GOT3 (cell line): ENCODE measurements around the gene SYNPO2.
"Not testable (repeated sequence)": the region's sequence is repeated elsewhere in the genome, so short reads cannot be mapped to it uniquely, and the experiment has no call there.

ENCODE experiments used
- DNase-seq: peaks from one replicate; lab custom pipeline; 2025; ENCODE audit warnings: mixed read lengths; lab: John Stamatoyannopoulos, UW

Gene SYNPO2

GRCh38 chr4:118976193-118976560, 87.5 kb downstream of the SYNPO2 start:
- DNase-seq = not testable (repeated sequence)

- DNase-seq = not testable (repeated sequence)
Measured at GRCh38 chr4:118977100-118977499, 88.4 kb downstream of the SYNPO2 start.

GRCh38 chr4:118979712-118980111, 91.1 kb downstream of the SYNPO2 start:
- DNase-seq = no peak

GRCh38 chr4:118981171-118981838, 92.7 kb downstream of the SYNPO2 start:
- no peak for DNase-seq

GRCh38 chr4:118981839-118982381, 93.3 kb downstream of the SYNPO2 start:
- no peak for DNase-seq

- DNase-seq = no peak
Measured at GRCh38 chr4:118983293-118983692, 94.6 kb downstream of the SYNPO2 start.

GRCh38 chr4:118983831-118984230, 95.2 kb downstream of the SYNPO2 start:
- no peak for DNase-seq

GRCh38 chr4:118985170-118986000, 96.7 kb downstream of the SYNPO2 start:
- no peak for DNase-seq

- DNase-seq = no peak
Measured at GRCh38 chr4:118987959-118988634, 99.4 kb downstream of the SYNPO2 start.

- DNase-seq = no peak
Measured at GRCh38 chr4:118988635-118988972, 100.0 kb downstream of the SYNPO2 start.

- no peak for DNase-seq
Measured at GRCh38 chr4:118989098-118990080, 100.7 kb downstream of the SYNPO2 start.

GRCh38 chr4:118991686-118992085, 103.0 kb downstream of the SYNPO2 start:
- no peak for DNase-seq

- DNase-seq = no peak
Measured at GRCh38 chr4:118992149-118992548, 103.5 kb downstream of the SYNPO2 start.

- DNase-seq = no peak
Measured at GRCh38 chr4:118993333-118993732, 104.7 kb downstream of the SYNPO2 start.

- no peak for DNase-seq
Measured at GRCh38 chr4:118994030-118994429, 105.4 kb downstream of the SYNPO2 start.

GRCh38 chr4:118995693-118996391, 107.2 kb downstream of the SYNPO2 start:
- DNase-seq = no peak

- DNase-seq = no peak
Measured at GRCh38 chr4:118997601-118998000, 108.9 kb downstream of the SYNPO2 start.

GRCh38 chr4:118999919-119000318, 111.3 kb downstream of the SYNPO2 start:
- DNase-seq = no peak

GRCh38 chr4:119000400-119000799, 111.7 kb downstream of the SYNPO2 start:
- DNase-seq = no peak

GRCh38 chr4:119002476-119002875, 113.8 kb downstream of the SYNPO2 start:
- no peak for DNase-seq

GRCh38 chr4:119003001-119003400, 114.3 kb downstream of the SYNPO2 start:
- DNase-seq = not testable (repeated sequence)
